NK-92 (cell line): ENCODE data around the gene CEMP1.

Experiments
- DNase-seq: peaks from one replicate; lab custom pipeline; 2025; ENCODE audit not compliant: unreplicated experiment; lab: John Stamatoyannopoulos, UW

Gene CEMP1

DNA sequence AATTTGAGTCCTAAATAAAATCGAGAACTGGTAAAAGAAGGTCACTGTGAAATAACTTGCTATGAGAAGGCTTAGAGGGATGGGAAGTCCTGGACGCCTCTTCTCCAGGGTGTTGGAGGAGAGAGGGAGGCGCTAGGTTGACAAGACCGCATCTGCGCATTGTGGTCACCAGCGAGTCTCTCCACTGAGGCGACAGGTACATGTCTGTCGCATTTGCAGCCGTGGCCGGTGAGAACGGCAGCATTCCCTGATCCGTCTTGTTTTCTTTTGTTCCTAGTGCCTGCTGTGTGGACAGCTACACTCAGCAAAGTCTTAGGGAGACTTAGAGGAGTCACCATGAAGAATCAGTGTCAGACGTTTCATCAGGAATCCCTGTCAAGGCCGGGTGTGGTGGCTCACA is 25.5 kb downstream of the CEMP1 start:
- no peak for DNase-seq

DNA sequence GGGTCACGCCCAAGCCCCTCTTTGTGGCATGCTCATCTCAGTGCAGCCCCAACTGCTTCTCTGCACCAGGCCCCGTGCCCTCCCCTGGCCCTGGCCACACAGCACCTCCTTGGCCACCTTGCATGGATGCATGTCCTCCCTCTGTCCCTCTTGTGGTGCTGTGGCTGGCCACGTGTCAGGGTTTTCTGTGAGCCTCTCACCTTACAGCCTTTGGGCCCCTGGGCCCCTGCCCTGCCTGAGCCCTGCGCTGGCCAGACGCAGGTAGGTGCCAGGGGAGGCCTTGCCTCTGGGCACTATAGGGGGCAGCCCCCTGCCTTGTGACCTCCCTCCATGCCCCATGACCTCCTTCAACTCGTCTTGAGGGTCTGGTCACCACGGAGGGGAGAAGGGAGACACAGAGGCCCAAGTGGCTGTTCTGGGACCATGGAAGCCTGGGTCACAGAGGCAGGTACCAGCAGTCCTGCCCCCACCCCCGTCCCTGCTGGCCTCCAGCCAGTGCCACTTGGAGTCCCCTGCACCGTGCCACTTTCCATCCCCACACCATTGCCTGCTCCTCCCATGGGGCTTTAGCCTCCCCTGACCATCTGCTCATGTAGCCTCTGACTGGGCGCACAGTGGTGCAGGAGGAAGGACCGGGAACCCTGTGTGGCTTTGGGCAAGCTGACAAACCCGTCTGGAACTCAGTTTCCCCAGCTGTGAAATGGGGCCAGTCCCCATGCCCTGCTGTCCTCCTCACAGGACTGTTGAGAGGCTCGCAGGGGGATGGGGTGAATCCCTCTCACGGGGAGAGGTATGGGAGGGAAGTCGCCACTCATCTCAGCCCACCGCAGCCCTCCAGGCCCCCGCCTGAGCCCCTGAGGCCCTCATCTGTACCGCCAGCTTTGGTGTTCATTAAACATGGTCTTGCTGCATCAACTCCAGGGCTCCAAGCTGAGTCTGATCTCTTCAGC is 29.0 kb downstream of the CEMP1 start:
- DNase-seq = no peak

DNA sequence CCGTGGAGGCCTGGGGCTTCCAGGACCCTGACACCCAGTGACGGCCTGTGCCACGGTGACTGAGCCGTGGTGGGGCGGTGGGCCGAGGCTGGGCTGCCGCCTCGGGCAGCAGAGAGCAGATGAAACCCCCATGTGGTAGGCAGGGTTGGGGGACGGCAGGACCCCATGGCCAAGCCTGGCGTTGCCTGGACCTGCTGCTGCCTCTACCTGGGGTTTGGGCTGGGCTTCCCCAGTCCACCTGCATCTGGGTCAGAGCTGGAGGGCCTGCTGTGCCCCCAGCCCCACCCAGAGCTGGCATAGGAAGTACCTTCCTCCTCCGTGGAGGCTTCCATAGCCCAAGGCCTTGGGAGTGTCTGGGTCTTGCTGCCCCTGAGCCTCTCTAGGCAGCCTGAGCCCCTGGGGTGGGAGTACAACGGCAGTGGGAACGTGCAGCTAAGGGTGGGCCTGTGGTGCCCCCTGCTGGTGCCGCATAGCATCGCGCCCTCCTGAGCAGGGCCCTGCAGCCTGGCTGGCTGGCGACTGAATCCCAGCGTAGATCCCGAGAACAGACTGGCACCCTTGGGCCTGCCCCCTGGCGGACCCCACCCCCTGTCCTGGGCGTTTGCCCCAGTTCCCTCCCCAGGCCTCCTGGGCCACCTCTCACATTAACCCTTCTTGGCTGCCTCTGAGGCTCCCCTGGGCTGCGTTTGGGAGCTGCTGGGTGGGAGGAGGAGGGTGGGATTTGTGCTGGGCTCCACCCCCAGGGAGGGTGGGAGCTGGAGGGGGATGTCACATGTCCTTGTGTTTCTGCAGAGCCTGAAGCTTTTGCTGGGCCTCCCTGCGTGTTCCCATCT is 30.1 kb downstream of the CEMP1 start:
- DNase-seq = no peak

DNA sequence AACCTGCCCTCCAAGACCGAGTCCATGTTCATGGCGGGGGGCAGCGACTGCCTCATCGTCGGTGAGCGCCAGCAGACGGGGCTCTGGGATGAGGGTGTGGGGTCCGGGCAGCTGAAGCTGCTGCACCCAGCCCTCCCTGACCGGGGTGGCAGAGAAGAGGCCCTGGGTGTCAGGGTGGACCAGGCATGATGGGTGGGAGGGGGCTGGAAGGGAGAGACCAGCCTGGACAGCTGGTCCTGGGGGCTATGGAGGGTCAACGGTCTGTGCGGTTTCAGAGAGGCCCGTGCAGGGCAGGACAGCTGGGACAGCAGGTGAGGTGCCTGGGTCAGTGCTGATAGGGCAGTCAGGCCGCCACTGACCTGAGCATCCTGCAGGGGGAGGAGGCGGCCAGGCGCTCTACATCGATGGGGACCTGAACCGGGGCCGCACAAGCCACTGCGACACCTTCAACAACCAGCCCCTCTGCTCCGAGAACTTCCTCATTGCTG is 30.7 kb downstream of the CEMP1 start:
- no peak for DNase-seq

DNA sequence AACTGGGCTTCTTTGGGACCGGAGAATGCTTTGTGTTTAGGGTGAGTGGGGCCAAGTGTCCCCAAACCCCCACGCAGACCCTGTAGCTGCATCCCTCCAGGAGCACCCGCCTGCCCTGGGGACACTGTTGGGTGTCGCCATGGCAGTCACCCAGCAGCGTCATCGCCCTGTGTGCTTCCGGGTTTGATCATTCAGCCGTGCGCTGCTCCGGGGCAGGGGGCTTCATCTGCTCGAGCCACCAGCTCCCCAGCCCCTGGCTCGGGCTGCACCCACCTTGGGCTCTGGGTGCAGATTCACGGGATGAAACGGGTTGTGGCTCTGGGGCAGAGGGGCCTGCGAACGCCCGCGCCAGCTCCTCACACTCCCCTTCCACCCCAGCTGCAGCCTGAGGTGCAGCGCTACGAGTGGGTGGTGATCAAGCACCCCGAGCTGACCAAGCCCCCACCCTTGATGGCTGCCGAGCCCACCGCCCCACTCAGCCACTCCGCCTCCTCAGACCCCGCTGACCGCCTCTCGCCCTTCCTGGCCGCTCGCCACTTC is 31.2 kb downstream of the CEMP1 start:
- DNase-seq = no peak

DNA sequence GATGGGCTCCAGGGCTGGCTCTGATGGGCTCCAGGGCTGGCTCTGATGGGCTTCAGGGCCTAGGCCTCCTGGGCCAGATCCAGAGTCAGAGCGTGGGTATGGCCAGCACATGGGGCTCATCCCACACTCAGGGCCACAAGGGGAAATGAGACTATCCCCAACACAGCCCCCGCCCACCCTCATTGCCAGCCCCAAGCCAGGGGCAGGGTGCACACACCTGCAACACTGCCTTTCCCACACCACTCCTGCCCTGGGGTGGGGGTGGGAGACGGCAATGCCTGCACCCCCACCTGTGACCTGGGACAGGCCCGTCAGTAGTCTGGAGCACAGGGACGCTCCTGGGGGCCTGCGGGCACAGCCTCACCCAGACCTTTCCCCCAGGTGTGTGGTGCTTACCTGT is 31.8 kb downstream of the CEMP1 start:
- no peak for DNase-seq

DNA sequence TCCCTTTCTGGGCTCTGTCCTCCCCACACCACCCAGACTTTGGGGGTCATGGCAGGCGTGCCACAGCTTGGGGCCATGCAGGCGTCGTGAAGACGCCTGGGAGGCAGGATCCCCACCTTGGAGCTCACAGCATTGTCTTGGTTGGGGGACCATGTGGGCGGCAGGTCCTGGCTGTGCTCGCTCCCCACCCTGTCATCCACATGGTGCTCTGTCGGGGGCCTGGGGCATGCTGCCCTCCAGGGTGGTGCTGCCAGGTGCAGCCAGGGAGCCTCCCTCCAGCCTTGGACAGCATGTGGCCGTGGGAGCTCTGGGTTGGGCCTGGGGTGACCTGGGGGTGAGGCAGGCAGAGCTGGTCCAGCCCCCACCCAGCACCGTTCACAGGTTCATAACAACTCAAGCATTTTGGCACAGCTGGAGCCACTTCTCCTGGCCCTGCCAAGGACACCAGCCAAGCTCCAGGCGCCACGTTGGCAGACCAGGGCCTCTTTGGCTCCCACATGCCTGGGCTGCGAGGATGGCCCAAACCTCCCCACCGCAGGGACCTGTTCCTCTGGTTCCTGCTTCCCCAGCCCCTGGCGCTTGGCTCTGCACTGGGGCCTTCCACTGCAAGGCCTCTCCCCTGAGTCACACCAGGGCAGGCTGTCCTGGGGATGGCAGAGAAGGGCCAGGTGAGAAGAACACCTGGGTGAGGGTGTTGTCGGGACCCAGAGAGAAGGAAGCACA is 32.5 kb downstream of the CEMP1 start:
- DNase-seq = no peak

DNA sequence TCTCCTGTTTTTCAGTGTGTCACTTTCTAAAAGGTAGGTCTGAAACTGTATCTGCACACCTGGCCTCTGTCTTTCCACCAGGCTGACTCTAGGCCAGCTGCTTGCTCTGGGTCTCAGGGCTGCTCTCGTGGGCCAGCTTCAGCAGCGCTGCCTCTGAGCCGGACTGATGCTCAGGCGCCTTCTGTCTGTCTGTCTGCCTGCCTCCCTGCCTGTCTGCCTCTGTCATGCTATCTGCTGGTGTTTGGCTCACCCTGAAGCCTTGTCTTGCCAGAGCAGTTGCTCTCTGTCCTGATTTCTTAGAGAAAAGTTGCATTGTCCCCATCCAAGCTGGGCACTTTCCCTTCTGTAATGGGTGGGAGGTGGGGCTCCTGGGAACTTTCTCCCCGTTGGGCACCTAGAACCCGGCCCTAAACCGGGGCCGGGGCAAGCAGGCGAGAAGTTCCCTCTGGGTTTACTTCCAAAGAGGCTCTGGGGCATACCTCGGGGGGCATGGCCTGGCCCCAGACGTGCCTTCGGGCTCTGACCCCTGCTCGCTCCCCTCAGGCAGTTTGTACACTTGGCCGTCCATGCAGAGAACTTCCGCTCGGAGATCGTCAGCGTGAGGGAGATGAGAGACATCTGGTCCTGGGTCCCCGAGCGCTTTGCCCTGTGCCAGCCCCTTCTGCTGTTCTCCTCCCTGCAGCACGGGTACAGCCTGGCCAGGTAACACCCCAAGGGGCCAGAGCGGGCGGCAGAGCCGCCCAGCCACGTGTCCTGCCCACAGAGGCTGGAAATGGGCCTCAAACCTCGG is 33.3 kb downstream of the CEMP1 start:
- DNase-seq = no peak

DNA sequence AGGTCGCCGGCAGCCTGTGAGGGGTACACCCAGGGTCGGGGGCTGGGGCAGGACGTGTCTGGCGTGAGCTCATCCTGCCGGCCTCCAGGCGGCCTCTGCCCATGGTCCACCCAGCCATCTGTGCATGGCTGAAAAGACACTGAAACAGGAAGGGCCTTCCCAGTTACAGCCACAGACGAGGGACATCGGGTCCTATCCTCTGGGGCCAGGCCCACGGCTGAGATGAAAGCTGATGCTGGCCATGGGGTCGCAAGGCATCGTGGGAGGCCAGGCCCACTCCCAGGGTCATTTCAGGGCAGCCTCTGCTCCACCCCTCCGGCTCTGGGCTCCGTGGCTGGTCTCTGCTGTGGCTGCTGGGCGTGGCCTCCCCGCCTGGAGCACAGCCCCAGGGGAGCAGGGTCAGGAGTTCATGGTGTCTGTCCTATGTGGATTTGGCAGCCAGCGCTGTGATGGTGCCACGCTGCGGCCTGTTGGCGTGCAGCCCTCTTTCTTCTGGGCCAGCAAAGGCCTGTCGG is 34.0 kb downstream of the CEMP1 start:
- DNase-seq = no peak

DNA sequence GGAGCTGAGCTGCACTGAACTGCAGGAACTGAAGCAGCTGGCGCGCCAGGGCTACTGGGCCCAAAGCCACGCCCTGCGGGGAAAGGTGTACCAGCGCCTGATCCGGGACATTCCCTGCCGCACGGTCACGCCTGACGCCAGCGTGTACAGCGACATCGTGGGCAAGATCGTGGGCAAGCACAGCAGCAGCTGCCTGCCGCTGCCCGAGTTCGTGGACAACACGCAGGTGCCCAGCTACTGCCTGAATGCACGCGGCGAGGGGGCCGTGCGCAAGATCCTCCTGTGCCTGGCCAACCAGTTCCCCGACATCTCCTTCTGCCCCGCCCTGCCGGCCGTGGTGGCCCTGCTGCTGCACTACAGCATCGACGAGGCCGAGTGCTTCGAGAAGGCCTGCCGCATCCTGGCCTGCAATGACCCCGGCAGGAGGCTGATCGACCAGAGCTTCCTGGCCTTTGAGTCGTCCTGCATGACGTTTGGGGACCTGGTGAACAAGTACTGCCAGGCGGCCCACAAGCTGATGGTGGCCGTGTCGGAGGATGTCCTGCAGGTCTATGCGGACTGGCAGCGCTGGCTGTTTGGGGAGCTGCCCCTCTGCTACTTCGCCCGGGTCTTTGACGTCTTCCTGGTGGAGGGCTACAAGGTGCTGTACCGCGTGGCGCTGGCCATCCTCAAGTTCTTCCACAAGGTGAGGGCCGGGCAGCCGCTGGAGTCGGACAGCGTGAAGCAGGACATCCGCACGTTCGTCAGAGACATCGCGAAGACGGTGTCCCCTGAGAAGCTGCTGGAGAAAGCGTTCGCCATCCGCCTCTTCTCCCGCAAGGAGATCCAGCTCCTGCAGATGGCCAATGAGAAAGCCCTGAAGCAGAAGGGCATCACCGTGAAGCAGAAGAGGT is 34.7 kb downstream of the CEMP1 start:
- DNase-seq = no peak

DNA sequence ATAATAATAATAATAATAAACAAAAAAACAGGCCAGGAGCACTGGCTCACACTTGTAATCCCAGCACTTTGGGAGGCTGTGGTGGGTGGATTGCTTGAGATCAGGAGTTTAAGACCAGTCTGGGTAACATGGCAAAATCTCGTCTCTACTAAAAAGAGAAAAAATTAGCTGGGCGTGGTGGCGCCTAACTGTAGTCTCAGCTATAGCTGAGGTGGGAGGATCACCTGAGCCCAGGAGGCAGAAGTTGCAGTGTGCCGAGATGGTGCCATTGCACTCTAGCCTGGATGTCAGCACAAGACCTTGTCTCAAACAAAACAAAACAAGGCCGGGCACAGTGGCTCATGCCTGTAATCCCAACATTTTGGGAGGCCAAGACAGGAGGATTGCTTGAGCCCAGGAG is 36.2 kb downstream of the CEMP1 start:
- DNase-seq = no peak

DNA sequence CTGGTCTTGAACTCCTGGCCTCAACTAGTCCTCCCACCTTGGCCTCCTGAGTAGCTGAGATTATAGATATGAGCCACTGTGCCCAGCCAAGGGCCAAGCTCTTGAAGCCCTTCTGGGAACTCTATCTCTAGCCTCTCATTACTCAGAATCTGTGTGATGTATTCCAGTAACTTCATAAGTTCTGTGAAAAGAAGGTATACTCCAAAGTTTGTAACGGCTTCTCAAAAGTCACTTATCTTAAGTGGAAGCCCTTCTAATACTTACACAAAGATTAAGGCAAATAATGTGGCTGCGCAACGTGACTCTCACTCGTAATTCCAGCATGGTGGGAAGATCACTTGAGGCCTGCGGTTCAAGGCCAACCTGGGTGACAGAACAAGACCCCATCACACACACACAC is 36.6 kb downstream of the CEMP1 start:
- no peak for DNase-seq

DNA sequence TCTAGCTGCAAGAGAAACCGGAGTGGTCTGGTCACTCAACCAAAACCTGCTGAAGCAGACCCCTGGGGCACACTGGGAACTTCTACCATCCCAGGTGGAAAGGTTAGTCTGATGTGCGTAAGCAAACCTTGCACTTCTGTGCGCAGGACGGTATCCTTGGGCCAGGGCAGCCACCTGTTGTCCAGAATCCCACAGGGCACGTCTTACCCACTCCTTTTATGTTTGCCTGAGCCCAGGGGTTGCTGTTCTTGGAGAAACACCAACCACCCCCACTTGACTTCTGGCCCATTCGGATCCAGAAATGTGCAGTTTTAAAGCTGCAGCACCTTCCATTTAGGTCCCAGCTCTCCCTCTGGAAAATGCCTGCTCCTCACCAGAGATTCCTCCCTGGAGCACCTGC is 37.6 kb downstream of the CEMP1 start:
- DNase-seq = no peak

DNA sequence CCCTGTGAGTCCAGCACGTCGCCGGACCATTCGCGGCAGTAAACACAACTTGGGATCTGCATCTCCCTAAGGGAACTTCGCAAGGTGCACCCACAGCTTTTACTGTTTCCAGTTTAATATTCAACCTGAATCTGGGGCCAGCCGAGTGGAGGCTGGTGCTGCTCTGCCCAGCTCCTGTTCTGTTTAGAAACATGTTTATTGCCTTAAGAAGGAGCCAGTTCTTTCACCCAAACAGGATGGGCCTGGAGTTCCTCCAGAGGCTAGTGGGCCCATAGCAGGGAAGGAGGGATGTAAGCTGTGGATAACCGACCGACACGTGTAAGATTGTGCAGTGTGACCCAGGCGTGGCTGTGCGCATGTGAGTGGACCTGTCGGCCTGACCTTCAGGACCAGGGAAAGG is 38.9 kb downstream of the CEMP1 start:
- no peak for DNase-seq

DNA sequence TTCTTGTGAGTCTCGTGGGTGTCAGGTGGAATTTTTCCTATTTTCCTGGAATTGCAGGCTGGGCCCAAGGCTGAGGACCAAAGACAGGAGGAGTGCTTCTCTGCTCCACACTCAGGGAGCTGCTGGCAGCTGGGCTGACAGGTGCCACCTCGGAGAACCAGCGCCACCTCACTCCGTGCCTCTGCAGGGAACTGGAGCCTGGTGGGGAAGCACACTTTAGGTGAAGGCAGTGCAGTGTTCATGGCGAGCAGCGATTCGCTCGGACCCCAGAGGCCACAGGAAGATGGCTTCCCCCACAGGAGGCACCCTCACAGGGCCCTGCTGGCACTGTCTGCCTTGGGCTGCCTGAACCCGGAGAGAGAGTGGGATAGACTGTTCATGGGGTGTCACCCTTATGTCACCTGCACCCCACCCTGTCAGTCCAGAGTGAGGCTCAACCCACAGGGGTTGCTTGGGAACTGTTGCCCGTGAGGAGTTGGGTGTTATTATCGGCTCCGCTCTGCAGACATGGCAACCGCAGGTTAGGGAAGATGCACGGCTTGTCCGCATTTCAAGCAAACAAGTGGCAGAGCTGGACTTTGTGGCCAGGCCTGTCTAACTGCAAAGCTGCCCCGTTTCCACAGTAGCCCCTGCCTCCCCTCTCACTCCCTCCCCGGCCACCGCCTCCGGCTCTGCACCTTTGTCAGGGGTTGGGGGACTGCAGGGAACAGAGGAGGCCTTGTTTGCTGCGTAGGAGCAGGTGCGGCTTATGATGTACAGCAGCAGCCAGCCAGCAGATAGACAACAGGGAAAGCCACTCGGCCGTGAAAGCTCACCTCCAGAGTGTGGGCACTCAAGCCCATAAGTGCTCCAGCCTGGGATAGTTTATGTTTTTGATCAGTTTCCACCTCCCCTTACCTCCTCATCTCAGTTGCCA is 40.8 kb downstream of the CEMP1 start:
- no peak for DNase-seq

DNA sequence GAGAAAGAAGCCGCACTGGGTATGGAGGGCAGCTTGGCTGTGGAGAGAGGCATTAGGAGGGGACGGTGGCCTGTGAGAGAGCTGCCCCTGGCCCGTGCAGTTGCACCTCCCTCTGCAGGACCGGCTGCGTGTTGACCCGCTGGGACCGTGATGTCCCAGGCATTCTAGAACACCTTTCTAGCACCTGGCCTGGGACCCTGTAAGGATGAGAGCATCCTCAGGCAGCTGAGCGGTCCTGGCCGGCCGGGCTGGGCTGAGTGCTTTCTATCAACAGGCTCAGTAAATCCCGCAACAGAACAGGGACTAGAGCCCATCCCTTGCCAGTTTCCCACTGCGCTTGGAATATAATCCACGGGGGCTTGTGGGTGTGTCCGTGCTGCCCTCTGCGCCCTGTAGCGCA is 41.6 kb downstream of the CEMP1 start:
- no peak for DNase-seq

DNA sequence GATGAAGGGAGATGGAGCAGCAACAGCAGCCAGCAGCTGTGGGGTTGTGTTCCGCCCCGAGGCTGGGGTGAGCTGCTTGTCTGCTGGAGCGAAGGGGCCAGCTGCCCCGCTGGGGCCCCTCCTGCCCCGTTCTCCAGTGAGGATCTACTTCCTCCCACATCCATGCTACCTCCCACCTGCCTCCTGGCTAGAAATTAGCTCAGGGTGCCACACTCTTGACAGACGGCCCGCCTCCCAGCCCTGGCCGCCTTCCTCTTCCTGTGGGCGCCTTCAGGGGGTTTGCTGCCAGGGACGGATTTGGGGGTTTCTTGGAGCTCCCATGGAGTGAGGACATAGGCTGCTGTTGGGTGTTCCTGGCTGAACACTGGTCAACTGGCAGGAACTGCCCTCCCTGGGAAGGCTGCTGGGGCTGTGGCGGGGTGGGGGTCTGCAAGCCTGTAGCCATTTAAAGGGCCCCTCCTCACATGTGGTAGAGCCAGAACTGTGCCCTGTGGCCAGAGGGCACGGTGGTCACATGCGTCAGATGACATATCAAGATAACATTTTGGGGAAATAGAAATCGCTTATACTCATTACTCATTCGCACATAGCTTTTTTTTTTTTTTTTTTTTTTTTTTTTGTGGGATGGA is 43.2 kb downstream of the CEMP1 start:
- DNase-seq = no peak

DNA sequence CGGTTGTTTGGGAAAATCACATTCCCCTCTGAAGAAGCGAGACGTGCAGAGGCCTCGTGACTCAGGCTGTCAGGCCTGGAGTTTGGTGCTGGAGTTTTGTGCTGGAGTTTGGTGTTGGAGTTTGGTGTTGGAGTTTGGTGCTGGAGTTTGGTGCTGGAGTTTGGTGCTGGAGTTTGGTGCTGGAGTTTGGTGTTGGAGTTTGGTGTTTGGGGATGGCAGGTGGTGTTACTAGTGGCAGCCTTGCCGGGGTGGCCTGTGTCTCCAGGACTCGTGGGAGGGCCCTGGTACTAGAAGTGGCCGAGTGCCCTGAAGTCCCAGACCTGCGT is 43.7 kb downstream of the CEMP1 start:
- DNase-seq = no peak
